NAMALWA (cell line): ENCODE measurements around the gene LCE2A.

Experiments used
- DNase-seq: peaks from one replicate; pipeline ENCODE4 v3.0.0-alpha.2; 2015; ENCODE audit warnings: low spot score

The LCE2A gene

GRCh38 chr1:152743371-152744145, 45.4 kb downstream of the LCE2A start:
- no peak for DNase-seq

GRCh38 chr1:152745289-152745704, 47.2 kb downstream of the LCE2A start:
- DNase-seq, result peak; percentile 48

DNA sequence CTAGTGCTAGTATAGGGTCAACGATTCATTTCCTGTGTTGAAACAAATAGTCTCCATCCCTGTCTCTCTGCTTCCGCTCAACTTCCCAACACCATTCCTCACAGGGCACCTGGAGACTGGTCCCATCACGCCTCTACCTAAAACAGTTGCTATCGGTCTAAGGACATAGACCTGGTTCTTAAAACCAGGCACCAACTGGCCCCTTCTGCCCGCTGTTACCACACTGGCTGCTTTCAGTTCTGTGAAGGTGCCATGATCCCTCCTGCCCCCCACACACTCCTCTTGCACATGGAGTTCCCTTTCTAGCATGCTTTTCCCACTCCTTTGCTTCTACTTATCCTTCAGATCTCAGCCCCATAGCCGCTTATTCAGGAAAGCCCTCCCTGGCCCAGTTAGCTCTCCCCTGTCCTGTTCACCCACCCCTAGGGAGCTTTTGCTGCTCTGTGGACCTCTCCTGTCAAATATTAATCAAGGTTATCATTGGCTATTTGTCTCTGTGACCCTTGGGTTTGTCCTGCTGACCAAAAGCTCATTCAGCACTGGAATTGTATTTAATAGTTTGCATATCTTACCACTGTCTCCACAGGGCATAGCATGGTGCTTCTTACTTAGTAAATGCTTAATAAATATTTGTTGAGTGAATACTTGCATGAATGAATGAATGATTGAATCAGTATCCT, 47.8 kb downstream of the LCE2A start:
- no peak for DNase-seq

DNA sequence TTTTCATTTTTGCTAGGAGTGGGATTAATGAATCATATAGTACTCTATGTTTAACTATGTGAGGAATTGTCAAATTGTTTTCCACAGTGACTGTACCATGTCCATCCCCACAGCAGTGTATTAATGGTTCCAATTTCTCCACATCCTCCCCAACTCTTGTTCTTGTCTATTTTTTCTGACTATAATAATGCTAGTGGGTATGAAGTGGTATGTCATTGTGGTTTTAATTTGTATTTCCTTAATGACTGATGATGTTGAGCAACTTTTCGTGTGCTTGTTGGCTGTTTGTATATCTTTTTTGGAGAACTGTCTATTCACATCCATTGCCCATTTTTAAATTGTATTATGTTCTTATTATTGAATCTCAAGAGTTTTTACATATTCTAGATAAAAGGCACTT, 49.7 kb downstream of the LCE2A start:
- DNase-seq, result no peak
